Measurements from ENCODE around the gene SYAP1. TPM values are rescaled to one million over a fixed set of nuclear protein-coding genes. Genes with fewer than 3 reads are reported as not detected.

SYAP1 gene
- total RNA-seq, 1 donor from 2014 or later = 48.4 TPM

DNA sequence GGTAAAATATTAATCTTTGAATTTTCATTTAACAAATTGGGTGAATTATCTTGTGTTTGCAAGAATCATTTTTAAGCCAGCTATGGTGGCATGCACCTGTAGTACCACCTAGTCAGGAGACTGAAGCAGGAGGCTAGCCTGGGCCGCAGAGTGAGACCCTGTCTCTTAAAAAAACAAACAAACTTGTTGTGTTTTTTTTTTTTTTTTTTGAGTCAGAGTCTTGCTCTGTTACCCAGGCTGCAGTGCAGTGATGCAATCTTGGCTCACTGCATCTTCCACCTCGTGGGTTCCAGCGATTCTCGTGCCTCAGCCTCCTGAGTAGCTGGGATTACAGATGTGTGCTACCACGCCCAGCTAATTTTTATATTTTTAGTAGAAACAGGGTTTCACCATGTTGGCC, 69.1 kb downstream of the SYAP1 start:
- H3K4me3 Mint-ChIP-seq = peak overlapping the region; percentile 89

DNA sequence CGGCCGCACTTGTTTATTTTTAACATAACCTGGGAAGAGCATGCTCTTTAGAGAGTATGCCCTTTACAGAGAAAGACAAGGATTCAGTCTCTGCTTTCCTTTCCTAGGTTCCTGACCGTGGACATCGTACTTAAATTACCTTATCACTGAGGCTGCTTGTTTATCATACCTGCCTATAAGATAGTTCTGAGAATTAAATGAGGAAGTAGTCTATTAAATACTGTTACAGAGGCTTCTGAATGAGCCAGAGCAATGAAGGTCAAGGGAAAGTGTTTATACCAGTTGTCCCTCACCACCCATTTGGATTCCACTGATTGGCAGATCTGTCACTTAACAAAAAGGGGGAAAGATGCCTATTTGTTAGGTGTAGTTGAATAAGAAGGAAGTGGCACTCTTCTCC, 76.9 kb downstream of the SYAP1 start:
- DNase-seq (ENCODE audit: extremely low spot score, unreplicated experiment) = no peak
- no peaks in the 10 kb centered on the region for H3K4me1 Mint-ChIP-seq (ENCODE audit: unreplicated experiment)
- H3K27me3 Mint-ChIP-seq = no peaks in the 10 kb centered on the region
- no peak overlapping the region for H3K4me3 Mint-ChIP-seq
- H3K9me3 Mint-ChIP-seq = no peaks in the 10 kb centered on the region
- no peak overlapping the region for H3K27ac Mint-ChIP-seq
- TF ChIP-seq, protein P1, sequence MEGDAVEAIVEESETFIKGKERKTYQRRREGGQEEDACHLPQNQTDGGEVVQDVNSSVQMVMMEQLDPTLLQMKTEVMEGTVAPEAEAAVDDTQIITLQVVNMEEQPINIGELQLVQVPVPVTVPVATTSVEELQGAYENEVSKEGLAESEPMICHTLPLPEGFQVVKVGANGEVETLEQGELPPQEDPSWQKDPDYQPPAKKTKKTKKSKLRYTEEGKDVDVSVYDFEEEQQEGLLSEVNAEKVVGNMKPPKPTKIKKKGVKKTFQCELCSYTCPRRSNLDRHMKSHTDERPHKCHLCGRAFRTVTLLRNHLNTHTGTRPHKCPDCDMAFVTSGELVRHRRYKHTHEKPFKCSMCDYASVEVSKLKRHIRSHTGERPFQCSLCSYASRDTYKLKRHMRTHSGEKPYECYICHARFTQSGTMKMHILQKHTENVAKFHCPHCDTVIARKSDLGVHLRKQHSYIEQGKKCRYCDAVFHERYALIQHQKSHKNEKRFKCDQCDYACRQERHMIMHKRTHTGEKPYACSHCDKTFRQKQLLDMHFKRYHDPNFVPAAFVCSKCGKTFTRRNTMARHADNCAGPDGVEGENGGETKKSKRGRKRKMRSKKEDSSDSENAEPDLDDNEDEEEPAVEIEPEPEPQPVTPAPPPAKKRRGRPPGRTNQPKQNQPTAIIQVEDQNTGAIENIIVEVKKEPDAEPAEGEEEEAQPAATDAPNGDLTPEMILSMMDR (conservative IDR thresholded peaks at IDR 0.05) = no peak
- peaks cover 26% of the 10 kb centered on the region for H3K36me3 Mint-ChIP-seq

More for the DNA sequence above, 69.1 kb downstream of the SYAP1 start:
- TF ChIP-seq, protein P1 (conservative IDR thresholded peaks at IDR 0.05) = no peak
- H3K27ac Mint-ChIP-seq = peak overlapping the region; percentile 68
- no peaks in the 10 kb centered on the region for H3K27me3 Mint-ChIP-seq
- H3K36me3 Mint-ChIP-seq = peaks cover 10% of the 10 kb centered on the region
- peaks cover 12% of the 10 kb centered on the region for H3K4me1 Mint-ChIP-seq (ENCODE audit: unreplicated experiment)
- DNase-seq (ENCODE audit: extremely low spot score, unreplicated experiment) = no peak
- H3K9me3 Mint-ChIP-seq = no peaks in the 10 kb centered on the region

DNA sequence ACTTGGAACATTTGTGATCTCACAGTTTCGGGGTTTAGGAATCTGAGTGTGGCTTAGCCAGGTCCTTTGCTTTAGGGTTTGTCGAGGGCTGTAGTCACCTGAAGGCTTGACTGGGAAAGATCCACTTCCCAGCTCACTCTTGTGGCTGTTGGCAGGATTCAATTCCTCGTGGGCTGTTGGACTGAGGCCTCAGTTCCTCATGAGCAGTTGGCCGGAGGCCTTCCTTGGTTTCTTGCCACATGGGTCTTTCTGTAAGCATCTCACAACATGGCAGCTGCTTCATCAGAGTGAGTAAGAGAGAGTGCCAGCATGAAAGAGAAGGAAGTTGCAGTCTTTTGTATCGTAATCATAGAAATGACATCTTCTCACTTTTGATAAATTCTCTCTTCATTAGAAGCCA, 77.9 kb downstream of the SYAP1 start:
- no peaks in the 10 kb centered on the region for H3K9me3 Mint-ChIP-seq
- H3K27ac Mint-ChIP-seq = no peak overlapping the region
- H3K27me3 Mint-ChIP-seq = no peaks in the 10 kb centered on the region
- peaks cover 22% of the 10 kb centered on the region for H3K36me3 Mint-ChIP-seq
- TF ChIP-seq, protein P1 (conservative IDR thresholded peaks at IDR 0.05) = no peak
- H3K4me1 Mint-ChIP-seq (ENCODE audit: unreplicated experiment) = no peaks in the 10 kb centered on the region
- no peak overlapping the region for H3K4me3 Mint-ChIP-seq
- no peak for DNase-seq (ENCODE audit: extremely low spot score, unreplicated experiment)

DNA sequence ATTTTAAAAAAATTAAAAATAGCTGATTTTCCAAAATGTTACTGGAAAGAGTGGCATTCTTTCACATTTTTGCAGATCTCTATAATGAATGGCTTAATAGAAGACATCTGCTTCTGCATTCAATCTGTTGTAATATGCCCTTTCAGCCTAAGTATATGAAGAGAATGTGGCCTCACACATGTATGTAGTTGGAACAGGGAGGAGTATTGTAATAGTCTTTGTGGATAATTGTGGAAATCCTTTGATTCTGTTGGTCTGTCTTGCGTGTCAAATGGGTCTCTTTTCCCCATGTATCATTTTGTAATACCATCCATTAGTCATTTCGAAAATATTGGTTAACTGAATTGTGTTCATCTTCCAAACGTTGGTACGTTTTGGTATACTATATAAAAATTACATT, 78.4 kb downstream of the SYAP1 start:
- H3K36me3 Mint-ChIP-seq = peaks cover 24% of the 10 kb centered on the region
- no peaks in the 10 kb centered on the region for H3K4me1 Mint-ChIP-seq (ENCODE audit: unreplicated experiment)
- TF ChIP-seq, protein P1 (conservative IDR thresholded peaks at IDR 0.05) = no peak
- no peaks in the 10 kb centered on the region for H3K9me3 Mint-ChIP-seq
- H3K4me3 Mint-ChIP-seq = no peak overlapping the region
- H3K27me3 Mint-ChIP-seq = no peaks in the 10 kb centered on the region
- H3K27ac Mint-ChIP-seq = no peak overlapping the region
- DNase-seq (ENCODE audit: extremely low spot score, unreplicated experiment) = no peak

DNA sequence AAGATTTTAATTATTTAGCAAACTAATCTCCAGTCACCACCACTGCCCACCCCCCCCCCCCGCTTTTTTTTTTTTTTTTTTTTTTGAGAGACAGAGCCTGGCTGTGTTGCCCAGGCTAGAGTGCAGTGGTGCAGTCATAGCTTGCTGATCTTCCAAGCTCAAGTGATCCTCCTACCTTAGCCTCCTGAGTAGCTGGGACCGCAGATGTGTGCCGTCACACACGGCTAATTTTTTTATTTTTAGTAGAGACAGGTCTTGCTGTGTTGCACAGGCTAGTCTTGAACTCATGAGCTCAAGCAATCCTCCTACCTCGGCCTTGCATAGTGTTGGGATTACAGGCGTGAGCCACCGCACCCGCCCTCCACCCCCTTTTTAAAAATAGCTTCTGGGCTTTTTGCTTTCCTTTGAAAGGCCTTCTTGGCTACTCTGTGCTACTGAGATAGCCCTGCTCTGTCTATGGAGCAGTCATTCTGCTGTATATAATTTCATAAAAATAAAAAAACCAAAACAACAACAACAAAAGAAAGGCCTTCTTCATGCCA, 85.6 kb downstream of the SYAP1 start:
- Mint-ChIP-seq H3K27ac (no peak overlapping the region), H3K27me3 (no peaks in the 10 kb centered on the region), H3K4me3 (no peak overlapping the region), H3K9me3 (no peaks in the 10 kb centered on the region), H3K36me3 (peaks cover 19% of the 10 kb centered on the region), H3K4me1 (ENCODE audit: unreplicated experiment) (peaks cover 17% of the 10 kb centered on the region)
- TF ChIP-seq, protein P1 (conservative IDR thresholded peaks at IDR 0.05) = no peak
- no peak for DNase-seq (ENCODE audit: extremely low spot score, unreplicated experiment)

DNA sequence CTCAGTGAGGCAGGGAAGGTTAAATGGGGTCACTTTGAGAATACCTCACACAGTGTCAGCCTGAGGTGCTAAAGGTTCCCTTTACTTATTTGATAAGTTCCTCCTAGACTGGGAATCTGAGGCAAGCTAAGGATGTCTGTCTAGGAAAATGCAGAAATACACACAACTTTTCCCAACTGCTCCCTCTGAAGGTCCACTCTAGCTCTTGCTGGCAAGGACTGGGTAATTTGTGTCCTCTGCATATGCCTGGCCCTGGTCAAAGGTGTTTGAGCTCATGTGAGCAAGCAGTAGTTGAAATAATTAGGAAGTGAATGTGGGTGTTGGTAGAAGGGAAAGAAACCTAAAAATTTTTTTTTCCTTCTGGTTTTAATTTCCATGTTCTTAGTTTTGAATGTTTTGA, 88.1 kb downstream of the SYAP1 start:
- DNase-seq (ENCODE audit: extremely low spot score, unreplicated experiment) = no peak
- no peaks in the 10 kb centered on the region for H3K9me3 Mint-ChIP-seq
- TF ChIP-seq, protein P1 (conservative IDR thresholded peaks at IDR 0.05) = peak; percentile 50
- peak overlapping the region; percentile 59 for H3K27ac Mint-ChIP-seq
- no peaks in the 10 kb centered on the region for H3K27me3 Mint-ChIP-seq
- H3K4me3 Mint-ChIP-seq = no peak overlapping the region
- H3K36me3 Mint-ChIP-seq = peaks cover 12% of the 10 kb centered on the region
- H3K4me1 Mint-ChIP-seq (ENCODE audit: unreplicated experiment) = peaks cover 17% of the 10 kb centered on the region
